HepG2 (cell line): Measurements from ENCODE around the gene PPP2R2C.

Experiments
- EZH2 ChIP-seq: conservative IDR thresholded peaks from 2 replicates; pipeline ENCODE4 v1.6.1; 2012; ENCODE audit warnings: mild to moderate bottlenecking, low read depth, low read length, moderate library complexity
- FOXK2 ChIP-seq: fragments of 450-650 bp; IDR thresholded peaks from 2 replicates; pipeline ENCODE4 v1.6.1; 2016
- SATB2 ChIP-seq: sonication (generic); formaldehyde crosslinking; IDR thresholded peaks from 2 replicates; pipeline ENCODE4 v1.5.0; 2020; ENCODE audit warnings: missing genetic modification reagents
- TRIM24 ChIP-seq: sonication (generic); formaldehyde crosslinking; IDR thresholded peaks from 2 replicates; pipeline ENCODE4 v1.8.0; 2022; ENCODE audit warnings: mild to moderate bottlenecking, missing genetic modification reagents
- TF ChIP-seq, protein P1 (sequence below): sonication (generic); formaldehyde crosslinking; IDR thresholded peaks from 2 replicates; pipeline ENCODE4 v1.5.0; 2020; ENCODE audit warnings: mild to moderate bottlenecking, missing genetic modification reagents, moderate library complexity

DNA sequence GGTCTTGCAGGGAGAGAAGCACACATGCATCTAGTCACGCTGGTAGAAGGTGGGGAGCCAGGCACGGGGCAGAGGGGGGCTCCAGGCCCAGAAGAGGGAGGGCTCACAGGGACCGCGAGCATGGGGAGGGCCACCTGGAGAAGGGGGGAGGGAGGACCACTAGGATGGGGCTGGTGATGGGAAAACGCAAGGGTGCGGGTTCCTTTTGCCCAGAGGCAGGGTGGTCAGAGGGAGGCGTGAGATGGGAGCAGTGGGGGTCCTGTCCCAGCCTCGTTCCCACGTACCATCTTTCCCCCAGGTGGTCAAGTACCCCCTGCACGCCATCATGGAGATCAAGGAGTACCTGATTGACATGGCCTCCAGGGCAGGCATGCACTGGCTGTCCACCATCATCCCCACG, 172.1 kb downstream of the PPP2R2C start:
- TF ChIP-seq FOXK2 = no peak
- TF ChIP-seq TRIM24 (CRISPR knock-in tag) = no peak
- TF ChIP-seq SATB2 (CRISPR knock-in tag) = no peak
- TF ChIP-seq, protein P1, sequence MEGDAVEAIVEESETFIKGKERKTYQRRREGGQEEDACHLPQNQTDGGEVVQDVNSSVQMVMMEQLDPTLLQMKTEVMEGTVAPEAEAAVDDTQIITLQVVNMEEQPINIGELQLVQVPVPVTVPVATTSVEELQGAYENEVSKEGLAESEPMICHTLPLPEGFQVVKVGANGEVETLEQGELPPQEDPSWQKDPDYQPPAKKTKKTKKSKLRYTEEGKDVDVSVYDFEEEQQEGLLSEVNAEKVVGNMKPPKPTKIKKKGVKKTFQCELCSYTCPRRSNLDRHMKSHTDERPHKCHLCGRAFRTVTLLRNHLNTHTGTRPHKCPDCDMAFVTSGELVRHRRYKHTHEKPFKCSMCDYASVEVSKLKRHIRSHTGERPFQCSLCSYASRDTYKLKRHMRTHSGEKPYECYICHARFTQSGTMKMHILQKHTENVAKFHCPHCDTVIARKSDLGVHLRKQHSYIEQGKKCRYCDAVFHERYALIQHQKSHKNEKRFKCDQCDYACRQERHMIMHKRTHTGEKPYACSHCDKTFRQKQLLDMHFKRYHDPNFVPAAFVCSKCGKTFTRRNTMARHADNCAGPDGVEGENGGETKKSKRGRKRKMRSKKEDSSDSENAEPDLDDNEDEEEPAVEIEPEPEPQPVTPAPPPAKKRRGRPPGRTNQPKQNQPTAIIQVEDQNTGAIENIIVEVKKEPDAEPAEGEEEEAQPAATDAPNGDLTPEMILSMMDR (CRISPR knock-in tag) = no peak
- TF ChIP-seq EZH2 = no peak
